OCI-LY7 (cell line): ENCODE results near the gene B3GNT2. TPM values are rescaled to one million over a fixed set of nuclear protein-coding genes. Genes with fewer than 3 reads are reported as not detected.

Experiments used
- BruUV-seq: library from RNA; stranded (reverse); fragments of 400-500 nt; replicated peaks from 2 replicates; lab custom pipeline; 2021; lab: Mats Ljungman, UMichigan
- CTCF ChIA-PET: fragments of 300-600 bp; sonication (Branson Sonifier 250); formaldehyde crosslinking; loops from one replicate; lab custom pipeline; 2022; ENCODE audit warnings: antibody characterized with exemption; ENCODE audit not compliant: unreplicated experiment; lab: Charles Lee
- POLR2A ChIA-PET: fragments of 300-600 bp; sonication (Branson Sonifier 250); formaldehyde crosslinking; loops from one replicate; lab custom pipeline; 2022; ENCODE audit warnings: antibody characterized with exemption; lab: Charles Lee
- DNase-seq: peaks from one replicate; pipeline ENCODE4 v3.0.0-alpha.2; 2015; ENCODE audit warnings: low spot score
- H2AFZ ChIP-seq: fragments of 200-600 bp; sonication (generic), shearing (Covaris generic); 2 replicates; pipeline ENCODE4 v1.6.1; 2014; ENCODE audit warnings: mild to moderate bottlenecking, antibody characterized with exemption, low read length, moderate library complexity
- H3K27ac ChIP-seq: fragments of 200-600 bp; sonication (generic); 2 replicates; pipeline ENCODE4 v1.5.1; 2014; ENCODE audit warnings: mixed run types, low read depth, mild to moderate bottlenecking, moderate library complexity, low read length, inconsistent platforms; ENCODE audit not compliant: poor library complexity, severe bottlenecking
- H3K36me3 ChIP-seq: fragments of 200-600 bp; sonication (generic); 2 replicates; pipeline ENCODE4 v1.6.1; 2014; ENCODE audit warnings: mild to moderate bottlenecking, antibody characterized with exemption, low read length, moderate library complexity, mixed read lengths; ENCODE audit not compliant: insufficient read depth
- H3K4me1 ChIP-seq: fragments of 200-600 bp; sonication (generic); 2 replicates; pipeline ENCODE4 v1.5.1; 2014; ENCODE audit warnings: mild to moderate bottlenecking, low read length; ENCODE audit not compliant: insufficient read depth, poor library complexity, severe bottlenecking
- H3K4me2 ChIP-seq: fragments of 200-600 bp; sonication (generic); 2 replicates; pipeline ENCODE4 v1.6.1; 2014; ENCODE audit warnings: mild to moderate bottlenecking, low read length
- H3K4me3 ChIP-seq: fragments of 200-600 bp; sonication (generic); 2 replicates; pipeline ENCODE4 v1.5.1; 2014; ENCODE audit warnings: mild to moderate bottlenecking, low read depth, low read length; ENCODE audit not compliant: poor library complexity, severe bottlenecking
- H3K79me2 ChIP-seq: fragments of 200-600 bp; sonication (generic); 2 replicates; pipeline ENCODE4 v1.6.1; 2016; ENCODE audit warnings: low read depth, mild to moderate bottlenecking, low read length, moderate library complexity, mixed read lengths; ENCODE audit not compliant: insufficient read depth
- H3K9me2 ChIP-seq: fragments of 200-600 bp; sonication (generic); 2 replicates; pipeline ENCODE4 v1.6.1; 2016; ENCODE audit warnings: mild to moderate bottlenecking, low read length, mixed read lengths; ENCODE audit not compliant: insufficient read depth
- H3K9me3 ChIP-seq: fragments of 200-600 bp; sonication (generic); 2 replicates; pipeline ENCODE4 v1.6.1; 2014; ENCODE audit warnings: mild to moderate bottlenecking, mixed run types, low read length, mixed read lengths
- H4K20me1 ChIP-seq: fragments of 200-600 bp; sonication (generic); 2 replicates; pipeline ENCODE4 v1.6.1; 2014; ENCODE audit warnings: mild to moderate bottlenecking, antibody characterized with exemption, low read length, moderate library complexity, mixed read lengths; ENCODE audit not compliant: insufficient read depth
- EZH2phosphoT487 ChIP-seq: fragments of 200-600 bp; sonication (generic); IDR thresholded peaks from 2 replicates; pipeline ENCODE4 v1.6.1; 2018; ENCODE audit warnings: low read depth, borderline replicate concordance, mild to moderate bottlenecking, mixed run types, antibody characterized with exemption, low read length, moderate library complexity, mixed read lengths
- intact Hi-C: fragments of 100-400 bp; cut with micrococcal nuclease; formaldehyde crosslinking; loops from one replicate; pipeline ENCODE4 v1.10.0; 2022; ENCODE audit not compliant: unreplicated experiment
- total RNA-seq, 2 experiments: library from RNA; depleted of rRNA in 1 of 2; stranded (reverse); fragments of >200 nt in 1 of 2; shearing (Covaris generic) in 1 of 2; gene quantifications; 2 replicates each; pipeline ENCODE4 v1.2.3, GENCODE V29; 2014 to 2022
- TF ChIP-seq, protein P1 (sequence below): fragments of 200-600 bp; sonication (generic); conservative IDR thresholded peaks from 2 replicates; pipeline ENCODE4 v1.5.1; 2014; ENCODE audit warnings: mild to moderate bottlenecking, antibody characterized with exemption, low read length, moderate library complexity, mixed read lengths

The B3GNT2 gene
- total RNA-seq, 2 experiments from 2014 or later = 51.1 to 65.8 TPM

DNA sequence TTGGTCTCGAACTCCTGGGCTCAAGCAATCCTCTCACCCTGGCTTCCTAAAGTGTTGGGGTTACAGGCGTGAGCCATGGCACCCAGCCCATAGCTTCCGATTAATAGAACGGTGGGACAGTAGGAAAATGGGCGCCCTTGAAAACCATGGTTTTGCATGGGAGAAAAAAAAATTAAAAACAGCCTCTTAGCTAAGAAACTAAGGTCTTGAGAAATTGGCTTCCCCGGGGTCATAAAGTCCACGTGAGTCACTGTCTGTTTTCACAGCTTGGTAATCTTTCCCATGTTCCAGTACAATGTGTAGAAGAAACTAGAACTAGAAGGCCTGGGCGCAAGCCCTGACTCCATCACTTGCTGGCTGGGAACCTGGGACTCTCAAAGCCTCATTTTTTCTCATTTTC lies 20.7 kb downstream of the B3GNT2 start:
- no TSS peak for BruUV-seq
- Histone ChIP-seq H3K9me2 (no peaks in the 10 kb centered on the region), H3K4me3 (no peak overlapping the region), H3K79me2 (peaks cover 100% of the 10 kb centered on the region), H4K20me1 (peaks cover 34% of the 10 kb centered on the region), H2AFZ (no peak overlapping the region), H3K27ac (no peak overlapping the region), H3K4me1 (no peaks in the 10 kb centered on the region), H3K4me2 (no peak overlapping the region), H3K36me3 (peaks cover 100% of the 10 kb centered on the region), H3K9me3 (peaks cover 29% of the 10 kb centered on the region)
- TF ChIP-seq EZH2phosphoT487 = no peak
- TF ChIP-seq, protein P1, sequence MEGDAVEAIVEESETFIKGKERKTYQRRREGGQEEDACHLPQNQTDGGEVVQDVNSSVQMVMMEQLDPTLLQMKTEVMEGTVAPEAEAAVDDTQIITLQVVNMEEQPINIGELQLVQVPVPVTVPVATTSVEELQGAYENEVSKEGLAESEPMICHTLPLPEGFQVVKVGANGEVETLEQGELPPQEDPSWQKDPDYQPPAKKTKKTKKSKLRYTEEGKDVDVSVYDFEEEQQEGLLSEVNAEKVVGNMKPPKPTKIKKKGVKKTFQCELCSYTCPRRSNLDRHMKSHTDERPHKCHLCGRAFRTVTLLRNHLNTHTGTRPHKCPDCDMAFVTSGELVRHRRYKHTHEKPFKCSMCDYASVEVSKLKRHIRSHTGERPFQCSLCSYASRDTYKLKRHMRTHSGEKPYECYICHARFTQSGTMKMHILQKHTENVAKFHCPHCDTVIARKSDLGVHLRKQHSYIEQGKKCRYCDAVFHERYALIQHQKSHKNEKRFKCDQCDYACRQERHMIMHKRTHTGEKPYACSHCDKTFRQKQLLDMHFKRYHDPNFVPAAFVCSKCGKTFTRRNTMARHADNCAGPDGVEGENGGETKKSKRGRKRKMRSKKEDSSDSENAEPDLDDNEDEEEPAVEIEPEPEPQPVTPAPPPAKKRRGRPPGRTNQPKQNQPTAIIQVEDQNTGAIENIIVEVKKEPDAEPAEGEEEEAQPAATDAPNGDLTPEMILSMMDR = no peak
- POLR2A ChIA-PET = interaction anchor here (0.6 to 1.1 kb wide), 2 partner anchors 17 to 184 kb away, joined by 3 to 6 read pairs; no protein-coding TSS in a partner anchor
- CTCF ChIA-PET = no interaction called here
- intact Hi-C loops = no loop called here
- DNase-seq = no peak

DNA sequence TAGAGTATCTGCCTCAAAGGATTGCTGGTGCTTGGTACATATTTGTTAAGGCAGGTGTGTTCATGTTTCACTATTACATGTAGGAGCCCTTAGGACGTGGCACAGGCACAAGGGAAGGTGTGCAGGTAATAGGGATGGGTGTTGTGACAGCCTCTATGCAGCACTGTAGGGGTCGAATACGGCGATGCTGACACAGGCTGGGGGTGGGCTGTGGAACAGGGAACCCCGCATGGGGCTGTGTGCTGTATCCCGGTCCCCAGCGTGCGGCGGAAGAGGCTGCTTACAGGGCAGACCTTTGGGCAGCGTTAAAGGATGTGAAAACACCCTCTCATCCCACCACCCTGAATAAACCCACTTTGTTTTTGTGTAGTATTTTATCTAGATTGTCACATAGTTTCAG lies 21.5 kb downstream of the B3GNT2 start:
- no peak for DNase-seq
- TF ChIP-seq EZH2phosphoT487 = no peak
- Histone ChIP-seq H2AFZ (no peak overlapping the region), H3K9me3 (peaks cover 29% of the 10 kb centered on the region), H3K4me3 (no peak overlapping the region), H4K20me1 (peaks cover 37% of the 10 kb centered on the region), H3K36me3 (peaks cover 100% of the 10 kb centered on the region), H3K79me2 (peaks cover 100% of the 10 kb centered on the region), H3K27ac (no peak overlapping the region), H3K9me2 (no peaks in the 10 kb centered on the region), H3K4me2 (no peak overlapping the region), H3K4me1 (peaks cover 3% of the 10 kb centered on the region)
- ChIA-PET CTCF (no interaction called here), POLR2A (interaction anchor here (0.5 to 0.6 kb wide), 2 partner anchors 160 to 328 kb away, joined by 3 to 5 read pairs; no protein-coding TSS in a partner anchor)
- intact Hi-C loops = no loop called here
- BruUV-seq = no TSS peak

DNA sequence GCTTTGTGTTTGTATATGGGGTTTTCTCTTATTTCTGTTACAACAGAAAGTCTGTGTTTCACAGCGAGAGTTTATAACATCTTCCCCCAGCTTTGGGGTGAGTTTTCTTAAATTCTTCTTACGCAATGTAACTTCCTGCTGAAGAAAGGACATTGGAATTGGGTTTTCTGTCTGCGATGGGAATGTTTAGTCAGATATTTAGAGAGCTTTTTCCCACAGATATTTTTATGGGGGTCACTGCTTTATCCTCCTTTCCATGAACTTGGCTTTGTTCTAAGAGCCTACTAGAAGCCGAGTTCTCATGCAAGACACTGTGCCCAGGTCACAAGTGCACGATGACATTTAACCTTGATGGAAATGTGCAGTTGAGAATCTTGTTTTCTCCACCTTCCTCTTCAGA lies 22.1 kb downstream of the B3GNT2 start:
- Histone ChIP-seq H3K27ac (no peak overlapping the region), H3K36me3 (peaks cover 100% of the 10 kb centered on the region), H3K4me1 (peaks cover 6% of the 10 kb centered on the region), H3K79me2 (peaks cover 100% of the 10 kb centered on the region), H2AFZ (no peak overlapping the region), H3K9me3 (peaks cover 29% of the 10 kb centered on the region), H4K20me1 (peaks cover 41% of the 10 kb centered on the region), H3K4me2 (no peak overlapping the region), H3K4me3 (no peak overlapping the region), H3K9me2 (no peaks in the 10 kb centered on the region)
- CTCF ChIA-PET = no interaction called here
- POLR2A ChIA-PET = interaction anchor here (0.5 kb wide), 1 partner anchor 329 kb away, joined by 5 read pairs; no protein-coding TSS in a partner anchor
- TF ChIP-seq, protein P1 = no peak
- no peak for TF ChIP-seq EZH2phosphoT487
- no TSS peak for BruUV-seq
- intact Hi-C loops = no loop called here
- DNase-seq = no peak
